NB4 (cell line): ENCODE measurements around the gene RPS21.

ENCODE experiments used
- MYC ChIP-seq: IDR thresholded peaks from 2 replicates; pipeline ENCODE4 v1.6.1; 2011; ENCODE audit warnings: low read depth, low read length
- POLR2A ChIP-seq: IDR thresholded peaks from 2 replicates; pipeline ENCODE4 v1.6.1; 2011; ENCODE audit warnings: mild to moderate bottlenecking; ENCODE audit not compliant: insufficient read length; ENCODE audit errors: extremely low read depth
- TF ChIP-seq, protein P1 (sequence below): IDR thresholded peaks from one replicate; pipeline ENCODE4 v1.5.1; 2012; ENCODE audit warnings: low read depth, low read length
- TF ChIP-seq, protein P2 (sequence below): IDR thresholded peaks from 2 replicates; pipeline ENCODE4 v1.6.1; 2011; ENCODE audit warnings: low read depth, low read length

GRCh38 chr20:62409931-62410745 is 23.2 kb downstream of the RPS21 start:
- TF ChIP-seq, protein P1, sequence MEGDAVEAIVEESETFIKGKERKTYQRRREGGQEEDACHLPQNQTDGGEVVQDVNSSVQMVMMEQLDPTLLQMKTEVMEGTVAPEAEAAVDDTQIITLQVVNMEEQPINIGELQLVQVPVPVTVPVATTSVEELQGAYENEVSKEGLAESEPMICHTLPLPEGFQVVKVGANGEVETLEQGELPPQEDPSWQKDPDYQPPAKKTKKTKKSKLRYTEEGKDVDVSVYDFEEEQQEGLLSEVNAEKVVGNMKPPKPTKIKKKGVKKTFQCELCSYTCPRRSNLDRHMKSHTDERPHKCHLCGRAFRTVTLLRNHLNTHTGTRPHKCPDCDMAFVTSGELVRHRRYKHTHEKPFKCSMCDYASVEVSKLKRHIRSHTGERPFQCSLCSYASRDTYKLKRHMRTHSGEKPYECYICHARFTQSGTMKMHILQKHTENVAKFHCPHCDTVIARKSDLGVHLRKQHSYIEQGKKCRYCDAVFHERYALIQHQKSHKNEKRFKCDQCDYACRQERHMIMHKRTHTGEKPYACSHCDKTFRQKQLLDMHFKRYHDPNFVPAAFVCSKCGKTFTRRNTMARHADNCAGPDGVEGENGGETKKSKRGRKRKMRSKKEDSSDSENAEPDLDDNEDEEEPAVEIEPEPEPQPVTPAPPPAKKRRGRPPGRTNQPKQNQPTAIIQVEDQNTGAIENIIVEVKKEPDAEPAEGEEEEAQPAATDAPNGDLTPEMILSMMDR: peak; percentile 48
- TF ChIP-seq POLR2A (no peak), MYC (no peak)
- TF ChIP-seq, protein P2, sequence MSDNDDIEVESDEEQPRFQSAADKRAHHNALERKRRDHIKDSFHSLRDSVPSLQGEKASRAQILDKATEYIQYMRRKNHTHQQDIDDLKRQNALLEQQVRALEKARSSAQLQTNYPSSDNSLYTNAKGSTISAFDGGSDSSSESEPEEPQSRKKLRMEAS: no peak
